Measurements from ENCODE around the gene MTR.

The MTR gene

GRCh38 chr1:236786453-236786852, 8.6 kb upstream of the MTR start:
- no peak overlapping the region for H3K14ac ChIP-seq (ENCODE audit: low read length in 2 of 2)
- H3K27ac ChIP-seq (ENCODE audit: low read length, poor library complexity, severe bottlenecking), result no peak overlapping the region
- H3K18ac ChIP-seq (ENCODE audit: low read depth in 1 of 2, low read length in 2 of 2), result no peak overlapping the region
- H2BK5ac ChIP-seq (ENCODE audit: low read depth, low read length, poor library complexity, severe bottlenecking), result no peak overlapping the region
- no peak overlapping the region for H2BK15ac ChIP-seq (ENCODE audit: low read depth, poor library complexity, severe bottlenecking)
- H2AFZ ChIP-seq (ENCODE audit: low read depth, low read length), result no peak overlapping the region
- 94% methylated on average over 13 of the region's 16 CpGs for WGBS
- H3K9me3 ChIP-seq (ENCODE audit: control insufficient read depth, low read length), result no peaks in the 10 kb centered on the region
- no peak overlapping the region for H3K4me2 ChIP-seq (ENCODE audit: low read length, poor library complexity, severe bottlenecking)
- no peak overlapping the region for H3K9ac ChIP-seq (ENCODE audit: low read length)
- no peak overlapping the region for H4K91ac ChIP-seq (ENCODE audit: low read length)
- no peaks in the 10 kb centered on the region for H3K36me3 ChIP-seq (ENCODE audit: control insufficient read depth in 1 of 2, insufficient read depth in 2 of 2, low read depth in 1 of 2, low read length in 2 of 2)
- no peaks in the 10 kb centered on the region for H3K27me3 ChIP-seq (ENCODE audit: control insufficient read depth in 1 of 2, insufficient read depth in 1 of 2, low read length in 2 of 2)
- no peak overlapping the region for H2BK120ac ChIP-seq (ENCODE audit: low read depth, low read length)
- DNase-seq, result no peak
- H2BK12ac ChIP-seq (ENCODE audit: low read length in 2 of 2), result no peak overlapping the region
- no peaks in the 10 kb centered on the region for H3K4me1 ChIP-seq (ENCODE audit: control insufficient read depth, insufficient read depth, low read depth, low read length)
- no peak overlapping the region for H3K23ac ChIP-seq (ENCODE audit: low read length in 2 of 2)
- no peak overlapping the region for H4K8ac ChIP-seq (ENCODE audit: low read length)
- no peak overlapping the region for H2AK5ac ChIP-seq (ENCODE audit: low read length, severe bottlenecking)
- H3K4me3 ChIP-seq (ENCODE audit: insufficient read depth in 1 of 2, low read depth in 1 of 2, low read length in 2 of 2), result no peak overlapping the region
- no peaks in the 10 kb centered on the region for H3K79me1 ChIP-seq (replicated peaks; ENCODE audit: low read length, poor library complexity, severe bottlenecking)
- H3K4ac ChIP-seq (ENCODE audit: low read depth in 1 of 2, low read length in 2 of 2), result no peak overlapping the region

DNA sequence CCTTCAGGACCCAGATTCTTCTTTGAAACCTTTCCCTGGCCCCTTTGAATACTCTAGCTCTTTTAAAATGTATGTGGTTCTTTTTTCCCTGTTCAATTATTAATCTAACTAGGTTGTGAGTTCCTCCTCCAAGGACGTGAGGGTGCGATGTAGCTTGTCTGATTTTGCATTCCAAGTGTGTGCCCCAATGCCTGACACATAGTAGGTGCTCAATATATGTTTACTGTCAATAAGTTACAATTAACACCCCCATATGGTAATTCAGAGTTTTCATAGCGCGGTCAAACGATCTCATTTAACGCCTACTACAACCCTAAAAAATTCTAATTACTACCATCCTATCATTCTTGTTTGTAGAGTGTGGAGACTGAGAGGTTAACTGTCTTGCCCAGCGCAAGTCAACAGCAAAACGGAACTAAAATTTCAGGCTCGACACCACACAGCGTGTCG, 482 bp upstream of the MTR start:
- Histone ChIP-seq H3K4ac (ENCODE audit: low read depth in 1 of 2, low read length in 2 of 2) (no peak overlapping the region), H4K91ac (ENCODE audit: low read length) (no peak overlapping the region), H3K4me2 (ENCODE audit: low read length, poor library complexity, severe bottlenecking) (peak overlapping the region; percentile 24), H3K27me3 (ENCODE audit: control insufficient read depth in 1 of 2, insufficient read depth in 1 of 2, low read length in 2 of 2) (peaks cover 0 to 4% of the 10 kb centered on the region in 2 experiments), H2BK5ac (ENCODE audit: low read depth, low read length, poor library complexity, severe bottlenecking) (no peak overlapping the region), H3K4me1 (ENCODE audit: control insufficient read depth, insufficient read depth, low read depth, low read length) (no peaks in the 10 kb centered on the region), H2BK120ac (ENCODE audit: low read depth, low read length) (no peak overlapping the region), H3K36me3 (ENCODE audit: control insufficient read depth in 1 of 2, insufficient read depth in 2 of 2, low read depth in 1 of 2, low read length in 2 of 2) (peaks cover 0 to 2% of the 10 kb centered on the region in 2 experiments), H3K27ac (ENCODE audit: low read length, poor library complexity, severe bottlenecking) (peak overlapping the region; percentile 58), H2AFZ (ENCODE audit: low read depth, low read length) (peak overlapping the region; percentile 76), H2BK12ac (ENCODE audit: low read length in 2 of 2) (no peak overlapping the region), H2AK5ac (ENCODE audit: low read length, severe bottlenecking) (no peak overlapping the region), H2BK15ac (ENCODE audit: low read depth, poor library complexity, severe bottlenecking) (no peak overlapping the region), H3K18ac (ENCODE audit: low read depth in 1 of 2, low read length in 2 of 2) (peak overlapping the region in 1 of 2 experiments; percentile 7), H3K9me3 (ENCODE audit: control insufficient read depth, low read length) (no peaks in the 10 kb centered on the region), H3K9ac (ENCODE audit: low read length) (peak overlapping the region; percentile 99), H3K14ac (ENCODE audit: low read length in 2 of 2) (no peak overlapping the region), H3K79me1 (replicated peaks; ENCODE audit: low read length, poor library complexity, severe bottlenecking) (peaks cover 8% of the 10 kb centered on the region), H3K4me3 (ENCODE audit: insufficient read depth in 1 of 2, low read depth in 1 of 2, low read length in 2 of 2) (peak overlapping the region; percentile 26 to 100), H3K23ac (ENCODE audit: low read length in 2 of 2) (no peak overlapping the region), H4K8ac (ENCODE audit: low read length) (peak overlapping the region; percentile 45)
- no peak for DNase-seq
- whole genome bisulfite sequencing, result 27% methylated on average over 10 of the region's 11 CpGs

GRCh38 chr1:236795757-236796667, 920 bp downstream of the MTR start:
- Histone ChIP-seq H4K91ac (ENCODE audit: low read length) (peak overlapping the region; percentile 87), H2BK15ac (ENCODE audit: low read depth, poor library complexity, severe bottlenecking) (no peak overlapping the region), H2BK5ac (ENCODE audit: low read depth, low read length, poor library complexity, severe bottlenecking) (no peak overlapping the region), H3K36me3 (ENCODE audit: control insufficient read depth in 1 of 2, insufficient read depth in 2 of 2, low read depth in 1 of 2, low read length in 2 of 2) (peaks cover 2 to 4% of the 10 kb centered on the region in 2 experiments), H3K9ac (ENCODE audit: low read length) (peak overlapping the region; percentile 99), H3K9me3 (ENCODE audit: control insufficient read depth, low read length) (no peaks in the 10 kb centered on the region), H4K8ac (ENCODE audit: low read length) (peak overlapping the region; percentile 94), H3K23ac (ENCODE audit: low read length in 2 of 2) (no peak overlapping the region), H3K14ac (ENCODE audit: low read length in 2 of 2) (peak overlapping the region in 1 of 2 experiments; percentile 80), H3K79me1 (replicated peaks; ENCODE audit: low read length, poor library complexity, severe bottlenecking) (peaks cover 13% of the 10 kb centered on the region), H2BK12ac (ENCODE audit: low read length in 2 of 2) (no peak overlapping the region), H3K4me3 (ENCODE audit: insufficient read depth in 1 of 2, low read depth in 1 of 2, low read length in 2 of 2) (peak overlapping the region; percentile 85 to 100), H3K27ac (ENCODE audit: low read length, poor library complexity, severe bottlenecking) (no peak overlapping the region), H2AFZ (ENCODE audit: low read depth, low read length) (peak overlapping the region; percentile 98), H3K4ac (ENCODE audit: low read depth in 1 of 2, low read length in 2 of 2) (peak overlapping the region; percentile 37 to 79), H2BK120ac (ENCODE audit: low read depth, low read length) (peak overlapping the region; percentile 21), H3K4me1 (ENCODE audit: control insufficient read depth, insufficient read depth, low read depth, low read length) (no peaks in the 10 kb centered on the region), H2AK5ac (ENCODE audit: low read length, severe bottlenecking) (no peak overlapping the region), H3K18ac (ENCODE audit: low read depth in 1 of 2, low read length in 2 of 2) (peak overlapping the region; percentile 73 to 99), H3K27me3 (ENCODE audit: control insufficient read depth in 1 of 2, insufficient read depth in 1 of 2, low read length in 2 of 2) (peaks cover 0 to 4% of the 10 kb centered on the region in 2 experiments), H3K4me2 (ENCODE audit: low read length, poor library complexity, severe bottlenecking) (peak overlapping the region; percentile 60)
- DNase-seq, result peak; percentile 71
- 3% methylated on average over 36 of the region's 41 CpGs for WGBS

DNA sequence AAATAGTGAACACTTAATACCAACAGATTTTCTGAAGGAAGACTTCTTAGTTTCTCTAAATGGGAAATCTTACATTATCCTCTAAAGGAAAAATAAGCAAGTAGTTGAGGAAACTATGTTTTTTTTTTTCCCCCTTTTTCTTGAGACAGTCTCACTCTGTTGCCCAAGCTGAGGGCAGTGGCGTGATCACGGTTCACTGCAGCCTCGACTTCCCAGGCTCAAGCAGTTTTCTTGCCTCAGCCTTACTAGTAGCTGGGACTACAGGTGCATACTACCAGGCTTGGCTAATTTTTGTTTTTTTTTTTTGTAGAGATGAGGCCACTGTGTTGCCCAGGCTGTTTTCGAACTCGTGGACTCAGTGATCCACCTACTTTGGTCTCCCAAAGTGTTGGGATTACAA, 3.9 kb downstream of the MTR start:
- Histone ChIP-seq H2BK120ac (ENCODE audit: low read depth, low read length) (no peak overlapping the region), H3K4me3 (ENCODE audit: insufficient read depth in 1 of 2, low read depth in 1 of 2, low read length in 2 of 2) (no peak overlapping the region), H3K27ac (ENCODE audit: low read length, poor library complexity, severe bottlenecking) (no peak overlapping the region), H3K18ac (ENCODE audit: low read depth in 1 of 2, low read length in 2 of 2) (no peak overlapping the region), H3K14ac (ENCODE audit: low read length in 2 of 2) (no peak overlapping the region), H2AK5ac (ENCODE audit: low read length, severe bottlenecking) (no peak overlapping the region), H3K27me3 (ENCODE audit: control insufficient read depth in 1 of 2, insufficient read depth in 1 of 2, low read length in 2 of 2) (no peaks in the 10 kb centered on the region), H2BK12ac (ENCODE audit: low read length in 2 of 2) (no peak overlapping the region), H3K4ac (ENCODE audit: low read depth in 1 of 2, low read length in 2 of 2) (no peak overlapping the region), H3K9ac (ENCODE audit: low read length) (no peak overlapping the region), H3K36me3 (ENCODE audit: control insufficient read depth in 1 of 2, insufficient read depth in 2 of 2, low read depth in 1 of 2, low read length in 2 of 2) (peaks cover 2 to 11% of the 10 kb centered on the region in 2 experiments), H3K9me3 (ENCODE audit: control insufficient read depth, low read length) (no peaks in the 10 kb centered on the region), H2AFZ (ENCODE audit: low read depth, low read length) (no peak overlapping the region), H4K8ac (ENCODE audit: low read length) (no peak overlapping the region), H3K79me1 (replicated peaks; ENCODE audit: low read length, poor library complexity, severe bottlenecking) (peaks cover 32% of the 10 kb centered on the region), H3K4me2 (ENCODE audit: low read length, poor library complexity, severe bottlenecking) (no peak overlapping the region), H4K91ac (ENCODE audit: low read length) (no peak overlapping the region), H3K4me1 (ENCODE audit: control insufficient read depth, insufficient read depth, low read depth, low read length) (no peaks in the 10 kb centered on the region), H3K23ac (ENCODE audit: low read length in 2 of 2) (no peak overlapping the region), H2BK5ac (ENCODE audit: low read depth, low read length, poor library complexity, severe bottlenecking) (no peak overlapping the region), H2BK15ac (ENCODE audit: low read depth, poor library complexity, severe bottlenecking) (no peak overlapping the region)
- DNase-seq, result no peak
- 100% methylated on average over 3 of the region's 5 CpGs for WGBS

Data from mesenchymal stem cell (in vitro differentiated cells and primary cell).